PC-3 (cell line): ENCODE results near the gene DPPA3. TPM values are rescaled to one million over a fixed set of nuclear protein-coding genes. Genes with fewer than 3 reads are reported as not detected.

Experiments used
- ATAC-seq: fragments of 200-7000 bp; cut with Tn5 transposase; 2 replicates; pipeline ENCODE4 v1.9.1; 2020; ENCODE audit warnings: mild to moderate bottlenecking, moderate library complexity
- BruUV-seq: library from RNA; stranded (reverse); fragments of 400-500 nt; replicated peaks from 2 replicates; lab custom pipeline; 2021; lab: Mats Ljungman, UMichigan
- CTCF ChIA-PET: fragments of 300-600 bp; sonication (Branson Sonifier 250); formaldehyde crosslinking; loops from one replicate; lab custom pipeline; 2022; ENCODE audit warnings: antibody characterized with exemption; lab: Charles Lee
- POLR2A ChIA-PET: fragments of 300-600 bp; sonication (Branson Sonifier 250); formaldehyde crosslinking; loops from one replicate; lab custom pipeline; 2022; ENCODE audit warnings: antibody characterized with exemption; ENCODE audit not compliant: unreplicated experiment; lab: Charles Lee
- DNase-seq: peaks from one replicate; pipeline ENCODE4 v3.0.0-alpha.2; 2015
- H2AFZ ChIP-seq: fragments of 300-600 bp; sonication (generic); 2 replicates; pipeline ENCODE4 v1.6.0; 2016; ENCODE audit warnings: antibody characterized with exemption, low read length
- H3F3A ChIP-seq: fragments of 300-600 bp; sonication (generic); one replicate; pipeline ENCODE4 v1.6.0; 2017; ENCODE audit warnings: antibody characterized with exemption, low read length, control low read depth, mild to moderate bottlenecking; ENCODE audit not compliant: unreplicated experiment
- H3K27ac ChIP-seq: fragments of 300-600 bp; sonication (generic); 2 replicates; pipeline ENCODE4 v1.5.1; 2016; ENCODE audit warnings: mild to moderate bottlenecking, low read length
- H3K27me3 ChIP-seq: fragments of 300-600 bp; sonication (generic); 2 replicates; pipeline ENCODE4 v1.6.1; 2016; ENCODE audit warnings: low read length, mixed read lengths
- H3K36me3 ChIP-seq: fragments of 300-600 bp; sonication (generic); 2 replicates; pipeline ENCODE4 v1.6.1; 2016; ENCODE audit warnings: low read depth, mixed run types, low read length, mixed read lengths
- H3K4me1 ChIP-seq: fragments of 300-600 bp; sonication (generic); 2 replicates; pipeline ENCODE4 v1.5.1; 2016; ENCODE audit warnings: low read length; ENCODE audit not compliant: insufficient read depth
- H3K4me2 ChIP-seq: fragments of 300-600 bp; sonication (generic); 2 replicates; pipeline ENCODE4 v1.6.0; 2016; ENCODE audit warnings: low read length
- H3K4me3 ChIP-seq: fragments of 300-600 bp; sonication (generic); 2 replicates; pipeline ENCODE4 v1.5.1; 2016; ENCODE audit warnings: mild to moderate bottlenecking, low read length, mixed read lengths
- H3K79me2 ChIP-seq: fragments of 300-600 bp; sonication (generic); 2 replicates; pipeline ENCODE4 v1.6.1; 2017; ENCODE audit warnings: low read length, mixed read lengths
- H3K9ac ChIP-seq: fragments of 300-600 bp; sonication (generic); 2 replicates; pipeline ENCODE4 v1.6.0; 2016; ENCODE audit warnings: mild to moderate bottlenecking, low read length
- H3K9me2 ChIP-seq: fragments of 300-600 bp; sonication (generic); replicated peaks from 2 replicates; pipeline ENCODE4 v1.6.1; 2016; ENCODE audit warnings: mixed run types, low read length, mixed read lengths
- H3K9me3 ChIP-seq: fragments of 300-600 bp; sonication (generic); 2 replicates; pipeline ENCODE4 v1.6.1; 2016; ENCODE audit warnings: low read length, mixed read lengths
- H4K20me1 ChIP-seq: fragments of 300-600 bp; sonication (generic); 2 replicates; pipeline ENCODE4 v1.6.1; 2016; ENCODE audit warnings: low read length, mixed read lengths
- EZH2 ChIP-seq: fragments of 300-600 bp; sonication (generic); IDR thresholded peaks from one replicate; pipeline ENCODE4 v1.6.1; 2017; ENCODE audit warnings: antibody characterized with exemption, mild to moderate bottlenecking, low read length; ENCODE audit not compliant: unreplicated experiment
- EZH2phosphoT487 ChIP-seq: fragments of 300-600 bp; sonication (generic); IDR thresholded peaks from 2 replicates; pipeline ENCODE4 v1.6.1; 2018; ENCODE audit warnings: mild to moderate bottlenecking, antibody characterized with exemption, low read length, borderline replicate concordance
- intact Hi-C: fragments of 100-400 bp; cut with micrococcal nuclease; formaldehyde crosslinking; loops from 2 replicates; pipeline ENCODE4 v1.9.0; 2023
- total RNA-seq: library from RNA; depleted of rRNA; stranded (reverse); fragments of >200 nt; gene quantifications from 2 replicates; pipeline ENCODE4 v1.2.3, GENCODE V29; 2014; rRNA removed
- TF ChIP-seq, protein P1 (sequence below): fragments of 300-600 bp; sonication (generic); conservative IDR thresholded peaks from 2 replicates; pipeline ENCODE4 v1.5.1; 2017; ENCODE audit warnings: antibody characterized with exemption, low read depth, mild to moderate bottlenecking, low read length

The DPPA3 gene
- total RNA-seq, 1 experiment from 2014 or later, result not detected

DNA sequence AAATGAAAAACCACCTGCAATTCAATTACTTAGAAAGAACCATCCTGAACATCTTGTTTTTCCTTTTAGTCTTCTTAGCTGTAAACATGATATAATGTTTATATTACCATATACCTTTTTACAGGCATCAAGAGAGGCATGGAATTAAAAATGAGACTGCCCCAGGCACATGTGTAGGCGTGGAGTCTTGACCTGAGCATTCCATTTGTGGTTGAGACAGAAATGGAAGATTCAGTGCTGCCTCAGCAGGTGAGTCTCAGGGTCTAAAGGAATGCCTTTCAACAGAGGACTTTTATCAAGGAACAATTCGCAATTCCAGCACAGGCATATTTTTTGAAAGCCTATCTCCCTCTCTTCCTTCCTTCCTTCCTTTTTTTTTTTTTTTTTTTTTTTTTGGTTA is 45.8 kb downstream of the DPPA3 start:
- Histone ChIP-seq H3F3A (no peaks in the 10 kb centered on the region), H2AFZ (no peak overlapping the region), H4K20me1 (no peaks in the 10 kb centered on the region), H3K9me3 (no peaks in the 10 kb centered on the region), H3K4me2 (no peak overlapping the region), H3K9me2 (no peaks in the 10 kb centered on the region), H3K4me3 (no peak overlapping the region), H3K27ac (no peak overlapping the region), H3K9ac (no peak overlapping the region), H3K79me2 (no peaks in the 10 kb centered on the region), H3K36me3 (no peaks in the 10 kb centered on the region), H3K27me3 (peaks cover 4% of the 10 kb centered on the region; the same call in 1 of the 2 replicates), H3K4me1 (no peaks in the 10 kb centered on the region)
- CTCF ChIA-PET, result no interaction called here
- ATAC-seq (no peak), DNase-seq (no peak)
- intact Hi-C loops, result no loop called here
- POLR2A ChIA-PET, result no interaction called here
- no TSS peak for BruUV-seq
- no peak for TF ChIP-seq EZH2
- TF ChIP-seq EZH2phosphoT487, result no peak
- TF ChIP-seq, protein P1, sequence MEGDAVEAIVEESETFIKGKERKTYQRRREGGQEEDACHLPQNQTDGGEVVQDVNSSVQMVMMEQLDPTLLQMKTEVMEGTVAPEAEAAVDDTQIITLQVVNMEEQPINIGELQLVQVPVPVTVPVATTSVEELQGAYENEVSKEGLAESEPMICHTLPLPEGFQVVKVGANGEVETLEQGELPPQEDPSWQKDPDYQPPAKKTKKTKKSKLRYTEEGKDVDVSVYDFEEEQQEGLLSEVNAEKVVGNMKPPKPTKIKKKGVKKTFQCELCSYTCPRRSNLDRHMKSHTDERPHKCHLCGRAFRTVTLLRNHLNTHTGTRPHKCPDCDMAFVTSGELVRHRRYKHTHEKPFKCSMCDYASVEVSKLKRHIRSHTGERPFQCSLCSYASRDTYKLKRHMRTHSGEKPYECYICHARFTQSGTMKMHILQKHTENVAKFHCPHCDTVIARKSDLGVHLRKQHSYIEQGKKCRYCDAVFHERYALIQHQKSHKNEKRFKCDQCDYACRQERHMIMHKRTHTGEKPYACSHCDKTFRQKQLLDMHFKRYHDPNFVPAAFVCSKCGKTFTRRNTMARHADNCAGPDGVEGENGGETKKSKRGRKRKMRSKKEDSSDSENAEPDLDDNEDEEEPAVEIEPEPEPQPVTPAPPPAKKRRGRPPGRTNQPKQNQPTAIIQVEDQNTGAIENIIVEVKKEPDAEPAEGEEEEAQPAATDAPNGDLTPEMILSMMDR, result no peak

DNA sequence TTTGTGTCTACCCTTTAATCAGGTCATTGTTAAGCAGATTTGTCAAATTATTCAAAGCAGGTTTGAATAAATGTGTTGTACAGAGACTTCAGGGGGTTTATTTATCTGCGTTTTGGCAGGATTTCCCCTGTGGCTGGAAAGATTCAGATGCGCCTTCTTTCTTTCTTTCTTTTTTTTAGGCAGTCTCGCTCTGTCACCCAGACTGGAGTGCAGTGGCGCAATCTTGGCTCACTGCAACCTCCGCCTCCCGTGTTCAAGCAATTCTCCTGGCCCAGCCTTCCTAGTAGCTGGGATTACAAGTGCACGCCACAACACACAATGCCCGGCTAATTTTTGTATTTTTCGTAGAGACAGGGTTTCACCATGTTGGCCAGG is 47.5 kb downstream of the DPPA3 start:
- no peaks in the 10 kb centered on the region for H3K9me3 ChIP-seq
- CTCF ChIA-PET, result no interaction called here
- no peaks in the 10 kb centered on the region for H3F3A ChIP-seq
- no peak overlapping the region for H3K27ac ChIP-seq
- TF ChIP-seq EZH2phosphoT487 (no peak), EZH2 (no peak)
- TF ChIP-seq, protein P1, result no peak
- POLR2A ChIA-PET, result no interaction called here
- H4K20me1 ChIP-seq, result no peaks in the 10 kb centered on the region
- no peaks in the 10 kb centered on the region for H3K79me2 ChIP-seq
- intact Hi-C loops, result no loop called here
- H3K9ac ChIP-seq, result no peak overlapping the region
- BruUV-seq, result no TSS peak
- H2AFZ ChIP-seq, result no peak overlapping the region
- no peaks in the 10 kb centered on the region for H3K4me1 ChIP-seq
- ATAC-seq (no peak), DNase-seq (no peak)
- peaks cover 4% of the 10 kb centered on the region; the same call in 1 of the 2 replicates for H3K27me3 ChIP-seq
- H3K9me2 ChIP-seq, result no peaks in the 10 kb centered on the region
- H3K4me3 ChIP-seq, result no peak overlapping the region
- no peak overlapping the region for H3K4me2 ChIP-seq
- no peaks in the 10 kb centered on the region for H3K36me3 ChIP-seq

Other genes starting within 250 kb of the DPPA3 start
- gene CD163, start 207.7 kb upstream of the DPPA3 start, total RNA-seq, result not detected in 2 replicates
- not detected in 2 replicates for gene APOBEC1, start 45.5 kb upstream of the DPPA3 start, total RNA-seq
- gene GDF3, start 15.7 kb upstream of the DPPA3 start, total RNA-seq, result not detected in 2 replicates
- not detected in 2 replicates for gene CLEC4C, start 35.9 kb downstream of the DPPA3 start, total RNA-seq
- not detected in 2 replicates for gene NANOGNB, start 53.8 kb downstream of the DPPA3 start, total RNA-seq
- gene NANOG, start 78.0 kb downstream of the DPPA3 start, total RNA-seq, result not detected in 2 replicates
- gene SLC2A14, start 161.5 kb downstream of the DPPA3 start, total RNA-seq, result not detected in 2 replicates
- gene SLC2A3, start 224.8 kb downstream of the DPPA3 start, total RNA-seq, result not detected in 2 replicates